ENCODE measurements around the gene GOLT1A. TPM values are rescaled to one million over a fixed set of nuclear protein-coding genes. Genes with fewer than 3 reads are reported as not detected.

The GOLT1A gene
- total and polyA plus RNA-seq, 10 of the 15 experiments (the other 5 are each of a cell fraction or from before 2014, with no cell fraction given) = 0.09 to 0.46 TPM; not detected in 8

DNA sequence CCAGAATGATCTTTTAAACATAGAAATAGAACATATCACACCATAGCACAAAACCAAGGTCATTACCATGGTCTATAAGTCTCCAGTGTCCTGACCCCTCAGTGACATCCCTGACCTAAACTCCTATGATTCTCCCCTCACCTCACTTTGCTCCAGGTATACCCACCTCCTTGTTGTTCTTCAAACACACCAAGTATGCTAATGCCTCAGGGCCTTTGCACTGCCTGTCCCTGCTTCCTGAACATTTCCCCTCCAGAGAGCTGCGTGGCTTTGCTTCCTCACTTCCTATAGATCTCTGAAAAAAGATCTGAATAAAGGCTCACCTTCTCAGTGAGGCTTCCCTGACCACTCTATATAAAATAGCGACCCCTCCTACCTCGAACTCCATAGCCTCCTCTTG lies 1.1 kb downstream of the GOLT1A start:
- Histone ChIP-seq H3K4me3 (no peak overlapping the region), H2AFZ (ENCODE audit: control insufficient read depth, low read depth, low read length) (no peak overlapping the region), H3K4me2 (ENCODE audit: control insufficient read depth, insufficient read depth) (no peak overlapping the region), H3K9me3 (replicated peaks; ENCODE audit: control insufficient read depth, insufficient read depth, low read length) (no peaks in the 10 kb centered on the region), H3K36me3 (ENCODE audit: control insufficient read depth in 2 of 2, insufficient read depth in 2 of 2, low read length in 1 of 2) (no peaks in the 10 kb centered on the region), H4K20me1 (ENCODE audit: control insufficient read depth, insufficient read depth) (no peaks in the 10 kb centered on the region; the same call in 1 of the 2 replicates), H3K27me3 (replicated peaks in 1 of 2; ENCODE audit: control insufficient read depth in 2 of 2, insufficient read depth in 2 of 2, low read length in 1 of 2) (peaks cover 0 to 2% of the 10 kb centered on the region in 2 experiments; a peak in 1 of 4 replicates), H3K4me1 (ENCODE audit: control insufficient read depth, insufficient read depth, low read length) (no peaks in the 10 kb centered on the region), H3K79me2 (ENCODE audit: control insufficient read depth, insufficient read depth, low read length) (no peaks in the 10 kb centered on the region), H3K9ac (ENCODE audit: control insufficient read depth, insufficient read depth, low read length) (no peak overlapping the region), H3K27ac (ENCODE audit: control insufficient read depth, insufficient read depth) (no peak overlapping the region)
- in situ Hi-C loops (cut with MboI) = no loop called here
- FAIRE-seq (no peak), ATAC-seq (no peak), DNase-seq (ENCODE audit: low read depth, low spot score) (no peak)
- ChIA-PET RAD21 (ENCODE audit: unreplicated experiment) (no interaction called here), POLR2A (no interaction called here), SMC1A (ENCODE audit: uncharacterized antibody, unreplicated experiment) (interaction anchor here (2.8 kb wide), 1 partner anchor 150 kb away, joined by 28 read pairs; no protein-coding TSS in a partner anchor), CTCF (interaction anchor here (2.7 kb wide), 1 partner anchor 147 kb away, joined by 13 read pairs; the partner anchor contains the start of gene PLEKHA6)
- WGBS (ENCODE audit: insufficient coverage, insufficient replicate concordance, low lambda C conversion rate, missing lambda C conversion rate) = 23% methylated on average over 3 of the region's 3 CpGs
- intact Hi-C loops (cut with micrococcal nuclease; ENCODE audit: unreplicated experiment) = no loop called here
- no TSS peak for BruUV-seq (replicated peaks)
- no peak for TF ChIP-seq SMC3 (IDR thresholded peaks at IDR 0.05; ENCODE audit: borderline replicate concordance, low read length)
- no peak for TF ChIP-seq EED (IDR thresholded peaks at IDR 0.05; ENCODE audit: low read depth)
- TF ChIP-seq IKZF1 (conservative IDR thresholded peaks at IDR 0.05) = no peak
- TF ChIP-seq, protein P1, sequence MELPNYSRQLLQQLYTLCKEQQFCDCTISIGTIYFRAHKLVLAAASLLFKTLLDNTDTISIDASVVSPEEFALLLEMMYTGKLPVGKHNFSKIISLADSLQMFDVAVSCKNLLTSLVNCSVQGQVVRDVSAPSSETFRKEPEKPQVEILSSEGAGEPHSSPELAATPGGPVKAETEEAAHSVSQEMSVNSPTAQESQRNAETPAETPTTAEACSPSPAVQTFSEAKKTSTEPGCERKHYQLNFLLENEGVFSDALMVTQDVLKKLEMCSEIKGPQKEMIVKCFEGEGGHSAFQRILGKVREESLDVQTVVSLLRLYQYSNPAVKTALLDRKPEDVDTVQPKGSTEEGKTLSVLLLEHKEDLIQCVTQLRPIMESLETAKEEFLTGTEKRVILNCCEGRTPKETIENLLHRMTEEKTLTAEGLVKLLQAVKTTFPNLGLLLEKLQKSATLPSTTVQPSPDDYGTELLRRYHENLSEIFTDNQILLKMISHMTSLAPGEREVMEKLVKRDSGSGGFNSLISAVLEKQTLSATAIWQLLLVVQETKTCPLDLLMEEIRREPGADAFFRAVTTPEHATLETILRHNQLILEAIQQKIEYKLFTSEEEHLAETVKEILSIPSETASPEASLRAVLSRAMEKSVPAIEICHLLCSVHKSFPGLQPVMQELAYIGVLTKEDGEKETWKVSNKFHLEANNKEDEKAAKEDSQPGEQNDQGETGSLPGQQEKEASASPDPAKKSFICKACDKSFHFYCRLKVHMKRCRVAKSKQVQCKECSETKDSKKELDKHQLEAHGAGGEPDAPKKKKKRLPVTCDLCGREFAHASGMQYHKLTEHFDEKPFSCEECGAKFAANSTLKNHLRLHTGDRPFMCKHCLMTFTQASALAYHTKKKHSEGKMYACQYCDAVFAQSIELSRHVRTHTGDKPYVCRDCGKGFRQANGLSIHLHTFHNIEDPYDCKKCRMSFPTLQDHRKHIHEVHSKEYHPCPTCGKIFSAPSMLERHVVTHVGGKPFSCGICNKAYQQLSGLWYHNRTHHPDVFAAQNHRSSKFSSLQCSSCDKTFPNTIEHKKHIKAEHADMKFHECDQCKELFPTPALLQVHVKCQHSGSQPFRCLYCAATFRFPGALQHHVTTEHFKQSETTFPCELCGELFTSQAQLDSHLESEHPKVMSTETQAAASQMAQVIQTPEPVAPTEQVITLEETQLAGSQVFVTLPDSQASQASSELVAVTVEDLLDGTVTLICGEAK (IDR thresholded peaks at IDR 0.05; ENCODE audit: borderline replicate concordance) = no peak
- TF ChIP-seq, protein P2, sequence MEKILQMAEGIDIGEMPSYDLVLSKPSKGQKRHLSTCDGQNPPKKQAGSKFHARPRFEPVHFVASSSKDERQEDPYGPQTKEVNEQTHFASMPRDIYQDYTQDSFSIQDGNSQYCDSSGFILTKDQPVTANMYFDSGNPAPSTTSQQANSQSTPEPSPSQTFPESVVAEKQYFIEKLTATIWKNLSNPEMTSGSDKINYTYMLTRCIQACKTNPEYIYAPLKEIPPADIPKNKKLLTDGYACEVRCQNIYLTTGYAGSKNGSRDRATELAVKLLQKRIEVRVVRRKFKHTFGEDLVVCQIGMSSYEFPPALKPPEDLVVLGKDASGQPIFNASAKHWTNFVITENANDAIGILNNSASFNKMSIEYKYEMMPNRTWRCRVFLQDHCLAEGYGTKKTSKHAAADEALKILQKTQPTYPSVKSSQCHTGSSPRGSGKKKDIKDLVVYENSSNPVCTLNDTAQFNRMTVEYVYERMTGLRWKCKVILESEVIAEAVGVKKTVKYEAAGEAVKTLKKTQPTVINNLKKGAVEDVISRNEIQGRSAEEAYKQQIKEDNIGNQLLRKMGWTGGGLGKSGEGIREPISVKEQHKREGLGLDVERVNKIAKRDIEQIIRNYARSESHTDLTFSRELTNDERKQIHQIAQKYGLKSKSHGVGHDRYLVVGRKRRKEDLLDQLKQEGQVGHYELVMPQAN (conservative IDR thresholded peaks at IDR 0.05) = no peak
- TF ChIP-seq FOXM1 (IDR thresholded peaks at IDR 0.05; ENCODE audit: low read depth, low read length) = no peak
- TF ChIP-seq KDM1A (IDR thresholded peaks at IDR 0.05; ENCODE audit: borderline replicate concordance) = no peak
- TF ChIP-seq SPI1 (IDR thresholded peaks at IDR 0.05; ENCODE audit: borderline replicate concordance, insufficient read depth, low read depth, low read length) = no peak
- no peak for TF ChIP-seq CHD1 (IDR thresholded peaks at IDR 0.05; ENCODE audit: low read depth, low read length)
- no peak for TF ChIP-seq RCOR1 (conservative IDR thresholded peaks at IDR 0.05; ENCODE audit: low read depth, low read length)
- TF ChIP-seq, protein P3, sequence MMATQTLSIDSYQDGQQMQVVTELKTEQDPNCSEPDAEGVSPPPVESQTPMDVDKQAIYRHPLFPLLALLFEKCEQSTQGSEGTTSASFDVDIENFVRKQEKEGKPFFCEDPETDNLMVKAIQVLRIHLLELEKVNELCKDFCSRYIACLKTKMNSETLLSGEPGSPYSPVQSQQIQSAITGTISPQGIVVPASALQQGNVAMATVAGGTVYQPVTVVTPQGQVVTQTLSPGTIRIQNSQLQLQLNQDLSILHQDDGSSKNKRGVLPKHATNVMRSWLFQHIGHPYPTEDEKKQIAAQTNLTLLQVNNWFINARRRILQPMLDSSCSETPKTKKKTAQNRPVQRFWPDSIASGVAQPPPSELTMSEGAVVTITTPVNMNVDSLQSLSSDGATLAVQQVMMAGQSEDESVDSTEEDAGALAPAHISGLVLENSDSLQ (IDR thresholded peaks at IDR 0.05) = no peak
- TF ChIP-seq, protein P4, sequence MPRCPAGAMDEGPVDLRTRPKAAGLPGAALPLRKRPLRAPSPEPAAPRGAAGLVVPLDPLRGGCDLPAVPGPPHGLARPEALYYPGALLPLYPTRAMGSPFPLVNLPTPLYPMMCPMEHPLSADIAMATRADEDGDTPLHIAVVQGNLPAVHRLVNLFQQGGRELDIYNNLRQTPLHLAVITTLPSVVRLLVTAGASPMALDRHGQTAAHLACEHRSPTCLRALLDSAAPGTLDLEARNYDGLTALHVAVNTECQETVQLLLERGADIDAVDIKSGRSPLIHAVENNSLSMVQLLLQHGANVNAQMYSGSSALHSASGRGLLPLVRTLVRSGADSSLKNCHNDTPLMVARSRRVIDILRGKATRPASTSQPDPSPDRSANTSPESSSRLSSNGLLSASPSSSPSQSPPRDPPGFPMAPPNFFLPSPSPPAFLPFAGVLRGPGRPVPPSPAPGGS (IDR thresholded peaks at IDR 0.05; ENCODE audit: borderline replicate concordance, insufficient read depth, low read depth, low read length, poor library complexity, severe bottlenecking) = no peak
- TF ChIP-seq HDAC2 (IDR thresholded peaks at IDR 0.05) = no peak
- TF ChIP-seq, protein P5, sequence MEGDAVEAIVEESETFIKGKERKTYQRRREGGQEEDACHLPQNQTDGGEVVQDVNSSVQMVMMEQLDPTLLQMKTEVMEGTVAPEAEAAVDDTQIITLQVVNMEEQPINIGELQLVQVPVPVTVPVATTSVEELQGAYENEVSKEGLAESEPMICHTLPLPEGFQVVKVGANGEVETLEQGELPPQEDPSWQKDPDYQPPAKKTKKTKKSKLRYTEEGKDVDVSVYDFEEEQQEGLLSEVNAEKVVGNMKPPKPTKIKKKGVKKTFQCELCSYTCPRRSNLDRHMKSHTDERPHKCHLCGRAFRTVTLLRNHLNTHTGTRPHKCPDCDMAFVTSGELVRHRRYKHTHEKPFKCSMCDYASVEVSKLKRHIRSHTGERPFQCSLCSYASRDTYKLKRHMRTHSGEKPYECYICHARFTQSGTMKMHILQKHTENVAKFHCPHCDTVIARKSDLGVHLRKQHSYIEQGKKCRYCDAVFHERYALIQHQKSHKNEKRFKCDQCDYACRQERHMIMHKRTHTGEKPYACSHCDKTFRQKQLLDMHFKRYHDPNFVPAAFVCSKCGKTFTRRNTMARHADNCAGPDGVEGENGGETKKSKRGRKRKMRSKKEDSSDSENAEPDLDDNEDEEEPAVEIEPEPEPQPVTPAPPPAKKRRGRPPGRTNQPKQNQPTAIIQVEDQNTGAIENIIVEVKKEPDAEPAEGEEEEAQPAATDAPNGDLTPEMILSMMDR (IDR thresholded peaks at IDR 0.05 in 2 of 3, conservative IDR thresholded peaks at IDR 0.05 in 1 of 3; ENCODE audit: control insufficient read depth in 2 of 3, extremely low read depth in 1 of 3, insufficient read depth in 1 of 3, low read depth in 3 of 3, low read length in 3 of 3) = no peak
